Measurements from ENCODE around the gene PJA2. TPM values are rescaled to one million over a fixed set of nuclear protein-coding genes. Genes with fewer than 3 reads are reported as not detected.

PJA2 gene
- total and polyA plus RNA-seq, 2 of the 8 experiments (the other 6 are each of a cell fraction or from before 2014, with no cell fraction given) = 15.3 to 47.7 TPM

GRCh38 chr5:109299557-109299956 lies 110.2 kb downstream of the PJA2 start:
- Histone ChIP-seq H3K23ac (ENCODE audit: insufficient read length) (no peak overlapping the region), H3K27ac (ENCODE audit: low read depth, low read length) (no peak overlapping the region), H3K79me2 (ENCODE audit: control insufficient read depth in 1 of 2, insufficient read depth in 2 of 2, low read length in 2 of 2) (no peaks in the 10 kb centered on the region), H2BK15ac (ENCODE audit: low read length) (no peak overlapping the region), H3K9ac (replicated peaks in 1 of 4; ENCODE audit: extremely low read depth in 1 of 4, low read depth in 3 of 4, low read length in 3 of 4) (no peak overlapping the region), H3K36me3 (ENCODE audit: control insufficient read depth in 2 of 4, insufficient read depth in 4 of 4, low read length in 3 of 4) (no peaks in the 10 kb centered on the region), H3K4me2 (ENCODE audit: insufficient read depth in 1 of 2, low read depth in 2 of 2, low read length in 2 of 2) (no peak overlapping the region), H2BK12ac (ENCODE audit: low read depth, low read length) (no peak overlapping the region), H3K56ac (replicated peaks; ENCODE audit: insufficient read length, low read depth, low read length) (no peak overlapping the region), H3K27me3 (replicated peaks in 1 of 4; ENCODE audit: control insufficient read depth in 3 of 4, extremely low read depth in 1 of 4, insufficient read depth in 3 of 4, low read length in 3 of 4) (no peaks in the 10 kb centered on the region), H4K5ac (ENCODE audit: insufficient read length, low read depth, low read length) (no peak overlapping the region), H4K8ac (ENCODE audit: extremely low read depth, insufficient read depth, low read length) (no peak overlapping the region), H2BK20ac (ENCODE audit: low read length) (no peak overlapping the region), H3K18ac (ENCODE audit: extremely low read depth, low read length) (no peak overlapping the region), H3K4me1 (replicated peaks in 1 of 4; ENCODE audit: control insufficient read depth in 3 of 4, insufficient read depth in 4 of 4, low read length in 3 of 4) (peaks cover 0 to 1% (median 0%) of the 10 kb centered on the region in 4 experiments; a peak in 1 of 7 replicates), H3K14ac (ENCODE audit: insufficient read length) (no peak overlapping the region), H3K9me3 (ENCODE audit: insufficient read depth in 2 of 2, low read depth in 1 of 2, low read length in 1 of 2) (no peaks in the 10 kb centered on the region), H2BK120ac (replicated peaks; ENCODE audit: low read depth, low read length) (no peak overlapping the region), H3K23me2 (ENCODE audit: low read depth, low read length) (no peaks in the 10 kb centered on the region), H3K4me3 (ENCODE audit: extremely low read depth in 1 of 4, insufficient read depth in 2 of 4, low read depth in 3 of 4, low read length in 4 of 4) (no peak overlapping the region), H2AK5ac (ENCODE audit: low read depth, low read length) (no peak overlapping the region), H2AFZ (ENCODE audit: low read length) (0 out of 2 replicates have a peak overlapping the region, but pooled peaks have one; percentile 61), H4K20me1 (replicated peaks in 1 of 2; ENCODE audit: control insufficient read depth in 1 of 2, insufficient read depth in 2 of 2, low read length in 2 of 2) (no peaks in the 10 kb centered on the region), H3K4ac (replicated peaks; ENCODE audit: insufficient read length, low read depth, low read length) (no peak overlapping the region), H3K79me1 (ENCODE audit: low read depth, low read length) (no peaks in the 10 kb centered on the region), H4K91ac (replicated peaks; ENCODE audit: insufficient read length, low read length) (no peak overlapping the region), H2BK5ac (ENCODE audit: low read depth, low read length) (no peak overlapping the region)
- no peak for FAIRE-seq
- POLR2A ChIA-PET (ENCODE audit: partially characterized antibody) = no interaction called here
- TF ChIP-seq CTBP2 (IDR thresholded peaks at IDR 0.05; ENCODE audit: borderline replicate concordance, insufficient read depth, insufficient read length, low read length) = no peak
- TF ChIP-seq ASH2L (IDR thresholded peaks at IDR 0.05; ENCODE audit: low read length) = no peak
- TF ChIP-seq SIN3A (conservative IDR thresholded peaks at IDR 0.05 in 1 of 2, IDR thresholded peaks at IDR 0.05 in 1 of 2; ENCODE audit: low read depth in 1 of 2, low read length in 2 of 2) = no peak
- TF ChIP-seq RXRA (IDR thresholded peaks at IDR 0.05; ENCODE audit: insufficient read depth, low read depth, low read length) = no peak
- TF ChIP-seq FOSL1 (IDR thresholded peaks at IDR 0.05; ENCODE audit: insufficient read depth, low read depth, low read length) = no peak
- TF ChIP-seq MAFK (IDR thresholded peaks at IDR 0.05; ENCODE audit: low read depth, low read length) = no peak
- TF ChIP-seq NRF1 (IDR thresholded peaks at IDR 0.05; ENCODE audit: low read depth, low read length) = no peak
- CTCF ChIA-PET (ENCODE audit: partially characterized antibody) = interaction anchor here (1.0 kb wide), 1 partner anchor 144 kb away, joined by 3 read pairs; no protein-coding TSS in a partner anchor
- WGBS, 2 experiments (ENCODE audit: extremely low coverage in 1 of 2, insufficient coverage in 1 of 2, insufficient read length in 1 of 2, insufficient replicate concordance in 2 of 2, low coverage in 1 of 2, low lambda C conversion rate in 2 of 2, missing lambda C conversion rate in 1 of 2) = 85% methylated on average over 6 of the region's 6 CpGs; no CpG with 5 or more reads in 1 of the 2 experiments
- no peak for DNase-seq (ENCODE audit: low read depth in 1 of 2, low spot score in 2 of 2)

Data from H1 (cell line).